GM12875 (cell line): Measurements from ENCODE around the gene AP3S2.
"Not testable (repeated sequence)": the region's sequence is repeated elsewhere in the genome, so short reads cannot be mapped to it uniquely, and the experiment has no call there.

Experiments
- H3K4me3 ChIP-seq: one replicate; pipeline ENCODE4 v1.5.1; 2011; ENCODE audit warnings: low read depth, low read length, control low read depth
- CTCF ChIP-seq: IDR thresholded peaks from 2 replicates; pipeline ENCODE4 v1.5.1; 2011; ENCODE audit warnings: low read depth, mild to moderate bottlenecking, control low read depth, inconsistent platforms, low read length, moderate library complexity, borderline replicate concordance; ENCODE audit not compliant: insufficient read depth

The AP3S2 gene

GRCh38 chr15:89863918-89864317 lies 29.9 kb downstream of the AP3S2 start:
- TF ChIP-seq CTCF, result no peak
- no peak overlapping the region for H3K4me3 ChIP-seq

- TF ChIP-seq CTCF, result no peak
Observed at GRCh38 chr15:89860891-89861290, 32.9 kb downstream of the AP3S2 start.

GRCh38 chr15:89860431-89860830 lies 33.4 kb downstream of the AP3S2 start:
- H3K4me3 ChIP-seq, result no peak overlapping the region
- TF ChIP-seq CTCF, result no peak

More at GRCh38 chr15:89860891-89861290, 32.9 kb downstream of the AP3S2 start:
- H3K4me3 ChIP-seq, result no peak overlapping the region

- no peak for TF ChIP-seq CTCF
- no peak overlapping the region for H3K4me3 ChIP-seq
Observed at GRCh38 chr15:89858661-89859458, 34.9 kb downstream of the AP3S2 start.

GRCh38 chr15:89857673-89858072 lies 36.1 kb downstream of the AP3S2 start:
- TF ChIP-seq CTCF, result no peak
- no peak overlapping the region for H3K4me3 ChIP-seq

GRCh38 chr15:89855948-89856347 lies 37.8 kb downstream of the AP3S2 start:
- TF ChIP-seq CTCF, result no peak

GRCh38 chr15:89854863-89855262 lies 38.9 kb downstream of the AP3S2 start:
- not testable (repeated sequence) for H3K4me3 ChIP-seq

More at GRCh38 chr15:89855948-89856347, 37.8 kb downstream of the AP3S2 start:
- no peak overlapping the region for H3K4me3 ChIP-seq
